Measurements from ENCODE around the gene PLEKHA7. TPM values are rescaled to one million over a fixed set of nuclear protein-coding genes. Genes with fewer than 3 reads are reported as not detected.

The PLEKHA7 gene
- total and polyA plus RNA-seq, 2 of the 13 experiments (the other 11 are each of a cell fraction or from before 2014, with no cell fraction given) = 17.5 to 18.7 TPM

DNA sequence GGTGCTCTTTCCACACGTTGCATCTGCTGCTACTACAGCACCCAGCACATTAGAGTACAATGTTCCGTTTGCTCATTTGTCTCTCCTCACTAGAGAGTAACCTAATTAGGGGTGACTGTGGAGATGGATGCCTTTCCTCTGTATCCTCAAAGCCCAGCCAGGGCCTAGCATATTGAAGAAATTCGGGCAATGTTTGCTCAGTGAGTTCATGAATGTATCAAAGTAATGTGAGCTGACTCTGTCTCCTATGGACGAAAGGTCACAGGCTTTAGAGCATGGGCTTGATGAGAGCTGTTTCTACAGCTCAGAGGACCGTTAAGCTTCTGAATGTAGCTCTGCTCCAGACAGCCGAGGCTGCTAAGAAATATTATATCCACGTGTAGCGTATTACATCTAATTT, 208.3 kb downstream of the PLEKHA7 start (continued):
- TF ChIP-seq, protein P1, sequence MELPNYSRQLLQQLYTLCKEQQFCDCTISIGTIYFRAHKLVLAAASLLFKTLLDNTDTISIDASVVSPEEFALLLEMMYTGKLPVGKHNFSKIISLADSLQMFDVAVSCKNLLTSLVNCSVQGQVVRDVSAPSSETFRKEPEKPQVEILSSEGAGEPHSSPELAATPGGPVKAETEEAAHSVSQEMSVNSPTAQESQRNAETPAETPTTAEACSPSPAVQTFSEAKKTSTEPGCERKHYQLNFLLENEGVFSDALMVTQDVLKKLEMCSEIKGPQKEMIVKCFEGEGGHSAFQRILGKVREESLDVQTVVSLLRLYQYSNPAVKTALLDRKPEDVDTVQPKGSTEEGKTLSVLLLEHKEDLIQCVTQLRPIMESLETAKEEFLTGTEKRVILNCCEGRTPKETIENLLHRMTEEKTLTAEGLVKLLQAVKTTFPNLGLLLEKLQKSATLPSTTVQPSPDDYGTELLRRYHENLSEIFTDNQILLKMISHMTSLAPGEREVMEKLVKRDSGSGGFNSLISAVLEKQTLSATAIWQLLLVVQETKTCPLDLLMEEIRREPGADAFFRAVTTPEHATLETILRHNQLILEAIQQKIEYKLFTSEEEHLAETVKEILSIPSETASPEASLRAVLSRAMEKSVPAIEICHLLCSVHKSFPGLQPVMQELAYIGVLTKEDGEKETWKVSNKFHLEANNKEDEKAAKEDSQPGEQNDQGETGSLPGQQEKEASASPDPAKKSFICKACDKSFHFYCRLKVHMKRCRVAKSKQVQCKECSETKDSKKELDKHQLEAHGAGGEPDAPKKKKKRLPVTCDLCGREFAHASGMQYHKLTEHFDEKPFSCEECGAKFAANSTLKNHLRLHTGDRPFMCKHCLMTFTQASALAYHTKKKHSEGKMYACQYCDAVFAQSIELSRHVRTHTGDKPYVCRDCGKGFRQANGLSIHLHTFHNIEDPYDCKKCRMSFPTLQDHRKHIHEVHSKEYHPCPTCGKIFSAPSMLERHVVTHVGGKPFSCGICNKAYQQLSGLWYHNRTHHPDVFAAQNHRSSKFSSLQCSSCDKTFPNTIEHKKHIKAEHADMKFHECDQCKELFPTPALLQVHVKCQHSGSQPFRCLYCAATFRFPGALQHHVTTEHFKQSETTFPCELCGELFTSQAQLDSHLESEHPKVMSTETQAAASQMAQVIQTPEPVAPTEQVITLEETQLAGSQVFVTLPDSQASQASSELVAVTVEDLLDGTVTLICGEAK (IDR thresholded peaks at IDR 0.05) = no peak
- TF ChIP-seq, protein P1 (CRISPR knock-in tag; IDR thresholded peaks at IDR 0.05) = no peak
- TF ChIP-seq ZNF501 (CRISPR knock-in tag; IDR thresholded peaks at IDR 0.05) (0 out of 2 replicates have a peak, but pooled peaks have one; percentile 20), RXRA (CRISPR knock-in tag; IDR thresholded peaks at IDR 0.05) (peak; percentile 94; the same call in 1 of the 2 replicates), ZNF205 (CRISPR knock-in tag; IDR thresholded peaks at IDR 0.05) (0 out of 2 replicates have a peak, but pooled peaks have one; percentile 19), ZNF7 (CRISPR knock-in tag; IDR thresholded peaks at IDR 0.05) (no peak), ATAD3A (CRISPR knock-in tag; IDR thresholded peaks at IDR 0.05) (no peak), HOXA3 (CRISPR knock-in tag; IDR thresholded peaks at IDR 0.05) (0 out of 2 replicates have a peak, but pooled peaks have one; percentile 31), FOXA3 (CRISPR knock-in tag; IDR thresholded peaks at IDR 0.05) (peak; percentile 63), EP300 (IDR thresholded peaks at IDR 0.05; ENCODE audit: low read depth in 2 of 2, low read length in 2 of 2) (peak in 1 of 2 experiments; percentile 34; a peak in 1 of 4 replicates), EP300 (CRISPR knock-in tag; IDR thresholded peaks at IDR 0.05; ENCODE audit: borderline replicate concordance) (no peak), NFIC (IDR thresholded peaks at IDR 0.05; ENCODE audit: low read length) (no peak), NFE2L2 (IDR thresholded peaks at IDR 0.05; ENCODE audit: low read length) (no peak), ZNF282 (IDR thresholded peaks at IDR 0.05; ENCODE audit: partially characterized antibody) (no peak), ZNF256 (CRISPR knock-in tag; conservative IDR thresholded peaks at IDR 0.05) (no peak), GTF2F1 (IDR thresholded peaks at IDR 0.05; ENCODE audit: low read length) (no peak), MED1 (CRISPR knock-in tag; IDR thresholded peaks at IDR 0.05) (0 out of 2 replicates have a peak, but pooled peaks have one; percentile 29)
- TF ChIP-seq, protein P2, sequence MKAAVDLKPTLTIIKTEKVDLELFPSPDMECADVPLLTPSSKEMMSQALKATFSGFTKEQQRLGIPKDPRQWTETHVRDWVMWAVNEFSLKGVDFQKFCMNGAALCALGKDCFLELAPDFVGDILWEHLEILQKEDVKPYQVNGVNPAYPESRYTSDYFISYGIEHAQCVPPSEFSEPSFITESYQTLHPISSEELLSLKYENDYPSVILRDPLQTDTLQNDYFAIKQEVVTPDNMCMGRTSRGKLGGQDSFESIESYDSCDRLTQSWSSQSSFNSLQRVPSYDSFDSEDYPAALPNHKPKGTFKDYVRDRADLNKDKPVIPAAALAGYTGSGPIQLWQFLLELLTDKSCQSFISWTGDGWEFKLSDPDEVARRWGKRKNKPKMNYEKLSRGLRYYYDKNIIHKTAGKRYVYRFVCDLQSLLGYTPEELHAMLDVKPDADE (CRISPR knock-in tag; IDR thresholded peaks at IDR 0.05) = no peak
- TF ChIP-seq, protein P3, sequence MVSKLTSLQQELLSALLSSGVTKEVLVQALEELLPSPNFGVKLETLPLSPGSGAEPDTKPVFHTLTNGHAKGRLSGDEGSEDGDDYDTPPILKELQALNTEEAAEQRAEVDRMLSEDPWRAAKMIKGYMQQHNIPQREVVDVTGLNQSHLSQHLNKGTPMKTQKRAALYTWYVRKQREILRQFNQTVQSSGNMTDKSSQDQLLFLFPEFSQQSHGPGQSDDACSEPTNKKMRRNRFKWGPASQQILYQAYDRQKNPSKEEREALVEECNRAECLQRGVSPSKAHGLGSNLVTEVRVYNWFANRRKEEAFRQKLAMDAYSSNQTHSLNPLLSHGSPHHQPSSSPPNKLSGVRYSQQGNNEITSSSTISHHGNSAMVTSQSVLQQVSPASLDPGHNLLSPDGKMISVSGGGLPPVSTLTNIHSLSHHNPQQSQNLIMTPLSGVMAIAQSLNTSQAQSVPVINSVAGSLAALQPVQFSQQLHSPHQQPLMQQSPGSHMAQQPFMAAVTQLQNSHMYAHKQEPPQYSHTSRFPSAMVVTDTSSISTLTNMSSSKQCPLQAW (CRISPR knock-in tag; IDR thresholded peaks at IDR 0.05) = peak; percentile 41; the same call in 1 of the 2 replicates
